ENCODE results near the gene OTOL1.

GRCh38 chr3:161452179-161452578, 44.4 kb upstream of the OTOL1 start:
- TF ChIP-seq CTCF (IDR thresholded peaks at IDR 0.05) (no peak), POLR2A (IDR thresholded peaks at IDR 0.05) (no peak)

Measured in esophagus squamous epithelium (tissue), 4 donors.